Measurements from ENCODE around the gene CUZD1.
"Not testable (repeated sequence)": the region's sequence is repeated elsewhere in the genome, so short reads cannot be mapped to it uniquely, and the experiment has no call there.

CUZD1 gene

DNA sequence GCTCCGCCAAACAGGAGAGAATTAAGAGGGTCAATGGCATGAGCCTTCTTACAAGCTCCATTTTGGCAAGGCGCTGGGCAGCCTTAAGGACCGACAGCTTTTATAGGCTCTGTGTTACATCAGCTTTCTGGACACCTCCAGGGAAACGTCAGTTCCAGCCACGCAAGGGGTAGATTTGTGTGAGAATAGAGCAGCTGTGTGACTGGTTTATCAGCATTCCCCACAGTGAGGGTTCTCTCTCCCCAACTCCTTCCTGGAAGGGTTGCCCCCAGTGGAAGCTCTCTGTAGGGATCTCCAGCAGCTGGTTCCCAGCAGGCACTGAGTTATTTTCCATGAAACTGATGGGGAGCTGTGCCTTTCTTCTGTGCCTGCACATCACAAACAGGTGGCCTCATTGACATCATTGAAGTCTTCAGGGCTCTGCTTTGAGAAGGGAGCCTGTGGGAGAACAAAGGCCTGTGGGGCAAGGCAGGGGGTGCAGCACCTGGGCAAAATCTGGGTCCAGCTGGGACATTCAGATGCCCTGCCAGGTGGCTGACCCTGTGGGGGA lies at the start of gene CUZD1:
TSS of gene CUZD1 (minus strand) at position 75 of the 550 bp plus-strand sequence. CDS start at position 61, 14 bp downstream.
- no peak for DNase-seq

DNA sequence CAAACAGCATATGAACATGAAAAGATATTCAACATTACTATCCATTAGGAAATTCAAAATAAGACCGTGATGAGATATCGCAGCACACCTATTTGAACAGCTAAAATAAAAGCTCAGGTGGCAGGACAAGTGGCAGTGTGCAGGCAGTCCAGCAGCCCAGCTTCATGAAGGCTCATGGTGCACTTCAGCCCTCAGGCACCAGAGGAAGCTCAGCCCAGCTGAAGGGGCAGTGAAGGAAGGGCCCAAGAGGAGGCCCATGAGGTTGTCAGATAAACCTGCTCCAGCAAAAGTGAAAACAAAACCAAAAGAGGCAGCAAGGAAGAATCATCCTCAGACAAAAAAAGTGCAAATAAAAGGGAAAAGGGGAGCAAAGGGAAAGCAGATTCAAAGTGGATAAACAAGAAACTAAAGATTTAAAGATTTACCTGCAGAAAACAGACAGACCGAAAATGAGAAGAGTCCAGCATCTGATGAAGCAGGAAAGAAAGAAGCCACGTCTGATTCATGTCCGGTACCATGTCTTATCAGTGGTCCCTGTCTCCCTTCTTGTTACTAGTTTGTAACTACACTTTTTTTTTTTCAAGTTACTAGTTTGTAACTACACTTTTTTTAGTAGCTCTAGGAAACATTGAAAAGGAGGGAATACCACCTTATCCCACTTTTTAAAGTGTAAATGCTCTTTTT lies 48.7 kb upstream of the CUZD1 start:
- no peak for DNase-seq

DNA sequence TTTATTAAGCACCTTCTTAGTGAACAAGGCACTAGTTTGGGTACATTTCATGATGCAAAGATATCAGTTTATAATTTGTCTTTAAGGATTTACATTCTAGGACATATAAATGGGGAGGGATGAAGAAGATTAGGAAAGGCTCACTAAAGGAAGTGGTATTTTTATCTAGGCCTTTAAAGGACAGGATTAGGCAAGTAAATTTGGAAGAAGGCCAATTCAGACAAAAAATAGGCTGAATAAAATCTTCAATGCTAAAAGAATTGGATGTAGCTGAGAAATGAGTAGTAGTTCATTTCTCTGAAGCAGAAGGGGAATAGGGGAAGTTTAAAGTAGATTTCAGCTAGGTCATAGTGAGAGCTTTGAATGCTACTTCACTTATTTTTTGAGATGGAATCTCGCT lies 38.5 kb upstream of the CUZD1 start:
- DNase-seq = no peak

GRCh38 chr10:122882766-122883165 lies 37.1 kb upstream of the CUZD1 start:
- no peak for DNase-seq

GRCh38 chr10:122879339-122880273 lies 33.9 kb upstream of the CUZD1 start, which contains the start of gene FAM24B:
Gene FAM24B (minus strand): TSS chr10:122879581. CDS start chr10:122850515, 29,066 bp downstream.
- DNase-seq = peak; percentile 96

GRCh38 chr10:122878799-122879338 lies 33.2 kb upstream of the CUZD1 start:
- DNase-seq = no peak

- no peak for DNase-seq
Observed at GRCh38 chr10:122877264-122877663, 31.6 kb upstream of the CUZD1 start.

DNA sequence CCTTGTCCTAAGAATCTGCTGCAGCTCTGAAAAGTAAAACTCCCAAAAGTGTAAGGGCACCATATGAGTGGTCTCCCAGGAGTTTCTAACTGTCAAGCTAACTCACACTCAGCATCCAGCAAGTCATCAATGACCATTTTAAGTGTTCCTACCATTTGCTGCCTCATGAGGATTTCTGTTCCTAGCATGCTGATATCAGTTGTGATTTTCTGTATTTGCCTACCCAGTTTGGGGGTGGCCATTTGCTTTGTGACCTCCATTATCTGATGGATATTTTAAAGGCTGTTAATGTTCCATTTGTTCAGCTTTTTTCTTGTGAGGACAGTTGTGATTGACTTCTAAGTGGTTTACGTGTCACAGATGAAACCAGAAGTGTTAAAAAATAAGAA lies 30.8 kb upstream of the CUZD1 start:
- DNase-seq = no peak

- DNase-seq = no peak
Observed at GRCh38 chr10:122875843-122876466, 30.3 kb upstream of the CUZD1 start.

DNA sequence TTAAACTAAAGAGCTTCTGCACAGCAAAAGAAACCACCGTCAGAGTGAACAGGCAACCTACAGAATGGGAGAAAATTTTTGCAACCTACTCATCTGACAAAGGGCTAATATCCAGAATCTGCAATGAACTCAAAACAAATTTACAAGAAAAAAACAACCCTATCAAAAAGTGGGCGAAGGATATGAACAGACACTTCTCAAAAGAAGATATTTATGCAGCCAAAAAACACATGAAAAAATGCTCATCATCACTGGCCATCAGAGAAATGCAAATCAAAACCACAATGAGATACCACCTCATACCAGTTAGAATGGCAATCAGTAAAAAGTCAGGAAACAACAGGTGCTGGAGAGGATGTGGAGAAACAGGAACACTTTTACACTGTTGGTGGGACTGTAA lies 26.3 kb upstream of the CUZD1 start:
- not testable (repeated sequence) for DNase-seq

DNA sequence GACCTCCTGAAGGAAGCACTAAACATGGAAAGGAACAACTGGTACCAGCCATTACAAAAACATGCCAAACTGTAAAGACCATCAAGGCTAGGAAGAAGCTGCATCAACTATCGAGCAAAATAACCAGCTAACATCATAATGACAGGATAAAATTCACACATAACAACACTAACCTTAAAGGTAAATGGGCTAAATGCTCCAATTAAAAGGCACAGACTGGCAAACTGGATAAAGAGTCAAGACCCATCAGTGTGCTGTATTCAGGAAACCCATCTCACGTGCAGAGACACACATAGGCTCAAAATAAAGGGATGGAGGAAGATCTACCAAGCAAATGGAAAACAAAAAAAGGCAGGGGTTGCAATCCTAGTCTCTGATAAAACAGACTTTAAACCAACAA lies 23.1 kb upstream of the CUZD1 start:
- DNase-seq = not testable (repeated sequence)

DNA sequence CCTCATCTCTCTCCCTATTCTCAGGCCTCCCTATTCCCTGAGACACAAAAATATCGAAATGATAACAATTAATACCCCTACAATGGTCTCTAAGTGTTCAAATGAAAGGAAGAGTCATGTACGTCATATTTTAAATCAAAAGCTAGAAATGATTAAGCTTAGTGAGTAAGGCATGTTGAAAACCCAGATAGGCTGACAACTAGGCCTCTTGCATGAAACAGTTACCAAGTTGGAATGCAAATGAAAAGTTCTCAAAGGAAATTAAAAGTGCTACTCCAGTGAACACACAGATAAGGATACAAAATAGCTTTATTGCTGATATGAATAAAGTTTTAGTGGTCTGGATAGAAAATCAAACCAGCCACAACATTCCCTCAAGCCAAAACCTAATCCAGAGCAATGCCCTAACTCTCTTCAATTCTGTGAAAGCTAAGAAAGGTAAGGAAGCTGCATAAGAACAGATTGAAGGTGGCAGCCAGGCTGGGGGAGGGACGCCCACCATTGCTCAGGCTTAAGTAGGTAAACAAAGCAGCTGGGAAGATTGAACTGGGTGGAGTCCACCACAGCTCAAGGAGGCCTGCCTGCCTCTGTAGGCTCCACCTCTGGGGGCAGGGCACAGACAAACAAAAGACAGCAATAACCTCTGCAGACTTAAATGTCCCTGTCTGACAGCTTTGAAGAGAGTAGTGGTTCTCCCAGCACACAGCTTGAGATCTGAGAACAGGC lies 21.3 kb upstream of the CUZD1 start:
- DNase-seq = not testable (repeated sequence)

DNA sequence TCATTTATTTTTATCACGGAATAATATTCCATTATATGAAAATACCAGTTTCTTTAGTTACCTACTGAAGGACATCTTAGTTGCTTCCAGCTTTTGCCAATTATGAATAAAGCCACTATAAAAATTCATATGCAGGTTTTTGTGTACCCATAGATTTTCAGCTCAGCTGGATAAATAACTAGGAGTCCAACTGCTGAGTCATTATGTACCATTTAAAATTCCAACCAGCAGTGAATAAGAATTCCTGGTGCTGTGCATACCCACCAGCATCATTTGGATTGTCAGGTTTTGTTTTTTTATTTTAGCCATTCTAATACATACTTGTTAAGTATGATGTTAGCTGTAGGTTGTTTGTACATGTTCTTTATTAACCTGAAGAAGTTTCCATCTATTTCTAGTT lies 19.2 kb upstream of the CUZD1 start:
- DNase-seq = no peak

DNA sequence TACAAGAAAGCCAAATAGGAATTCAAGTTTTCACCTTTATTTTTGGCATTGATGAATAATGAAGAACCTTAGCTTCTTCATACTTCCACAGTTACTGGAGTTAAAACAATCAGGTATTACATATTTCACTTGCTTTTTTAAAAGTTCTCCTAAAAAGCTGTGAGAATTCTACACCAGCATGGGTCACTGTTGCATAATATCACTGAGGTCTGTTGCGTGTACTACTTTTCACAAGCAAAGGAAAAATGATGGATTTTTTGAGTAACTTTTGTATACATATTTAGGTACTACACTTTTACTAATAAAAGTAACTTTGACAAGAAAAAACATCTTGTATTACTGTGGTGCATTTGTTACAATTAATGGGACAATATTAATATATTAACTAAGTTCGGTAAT lies 18.5 kb upstream of the CUZD1 start:
- DNase-seq = no peak

- DNase-seq = no peak
Observed at GRCh38 chr10:122863216-122864193, 17.8 kb upstream of the CUZD1 start.

DNA sequence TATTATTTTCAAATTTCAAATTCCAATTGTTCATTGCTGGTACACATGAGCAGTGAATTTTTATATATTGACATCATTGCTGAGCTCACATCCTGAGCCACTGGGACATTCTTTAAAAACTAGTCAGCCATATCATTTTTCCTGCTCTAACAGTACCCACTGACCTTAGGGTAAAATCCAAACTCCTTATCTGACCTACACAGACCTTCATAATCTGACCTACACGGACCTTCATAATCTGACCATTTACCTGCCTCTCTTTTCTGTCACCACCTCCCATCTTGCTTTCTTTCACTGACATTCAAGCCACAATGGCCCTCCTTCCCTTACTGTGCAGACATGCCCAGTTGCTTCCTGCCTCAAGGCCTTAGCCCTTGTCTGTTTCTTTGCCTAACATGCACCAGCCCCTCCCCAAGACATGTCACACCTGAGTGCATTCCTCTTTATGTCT lies 16.1 kb upstream of the CUZD1 start:
- DNase-seq = no peak

DNA sequence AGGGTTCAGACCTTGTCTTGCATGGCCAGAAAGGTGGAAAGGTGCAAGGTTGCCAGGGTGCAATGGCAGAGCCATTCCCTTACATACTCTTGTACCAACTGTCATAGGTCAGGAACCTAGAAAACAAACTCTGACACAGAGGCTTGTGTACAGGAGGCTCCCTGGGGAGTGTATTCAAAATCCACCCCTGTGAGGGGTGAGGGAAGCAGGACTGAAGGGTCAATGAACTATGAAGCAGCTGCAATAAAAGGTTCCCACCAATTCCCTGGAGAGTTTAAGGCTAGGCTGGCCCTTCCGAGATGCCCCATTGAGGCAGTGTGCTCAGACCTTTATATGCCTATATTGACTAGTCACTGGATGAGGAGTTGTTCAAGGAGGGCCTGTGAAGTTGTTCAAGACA lies 13.9 kb upstream of the CUZD1 start:
- no peak for DNase-seq

GRCh38 chr10:122858042-122858441 lies 12.4 kb upstream of the CUZD1 start:
- DNase-seq = not testable (repeated sequence)

DNA sequence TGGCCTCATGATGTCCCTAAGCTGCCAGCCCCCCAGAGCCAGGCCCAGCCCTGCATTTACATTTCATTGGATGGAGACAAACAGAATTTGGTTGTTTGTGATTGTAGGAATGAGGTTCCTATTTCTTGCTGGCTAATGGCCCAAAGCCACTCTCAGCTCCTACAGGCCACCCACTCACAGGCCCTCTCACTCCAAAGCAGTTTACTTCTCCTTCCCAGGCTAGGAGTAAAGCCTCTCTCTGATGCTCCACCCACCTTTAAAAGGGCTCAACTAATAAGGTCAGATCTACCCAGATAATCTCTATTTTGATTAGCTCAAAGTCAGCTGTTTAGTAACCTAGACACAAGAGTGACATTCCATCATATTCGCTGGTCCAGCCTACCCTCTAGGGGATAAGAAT lies 11.2 kb upstream of the CUZD1 start:
- no peak for DNase-seq

DNA sequence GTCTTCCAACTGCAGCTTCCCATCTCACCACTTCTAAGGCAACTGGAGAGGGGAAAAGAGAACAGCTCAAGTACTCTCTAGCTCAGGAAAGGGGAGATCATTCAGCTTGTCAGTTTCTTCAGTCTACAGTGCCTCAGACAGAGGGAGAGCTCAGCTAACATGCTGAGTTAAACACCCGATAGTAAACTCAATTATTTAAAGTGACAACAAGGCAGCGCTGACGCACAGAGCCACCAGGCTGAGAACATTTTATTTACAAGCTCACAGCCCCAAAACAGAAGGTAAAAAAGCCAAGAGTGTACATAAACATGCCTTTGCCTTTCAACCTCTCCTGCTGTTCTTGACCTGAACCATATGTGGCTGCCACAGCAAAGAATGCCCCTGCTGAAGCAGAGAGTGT lies 10.1 kb upstream of the CUZD1 start:
- no peak for DNase-seq

DNA sequence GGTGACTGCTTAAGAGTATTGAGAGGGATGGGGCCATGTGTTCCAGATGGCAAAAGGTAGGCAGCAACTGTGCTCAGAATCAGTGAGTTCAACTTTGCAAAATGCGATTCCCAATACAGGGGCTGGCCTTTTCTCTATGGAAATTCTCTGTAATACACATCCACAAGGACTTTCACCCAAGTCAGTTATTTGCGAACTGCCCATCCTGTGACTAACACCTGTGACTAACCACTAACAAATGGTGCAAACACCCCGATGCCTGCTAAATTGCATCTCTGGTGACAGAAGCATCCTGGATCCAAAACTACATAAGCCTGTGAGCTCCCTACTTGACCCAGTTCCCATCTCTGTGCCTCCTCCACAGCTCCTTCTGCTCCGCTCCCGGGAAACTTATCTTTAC lies 9.0 kb upstream of the CUZD1 start:
- no peak for DNase-seq

Data from stimulated activated CD4-positive, alpha-beta T cell treated with anti-CD3 and anti-CD28 coated beads, Interleukin-15, amount 100 ng/mL, for 24 hours (primary cell).